Gastroesophageal sphincter (tissue), 3 donors: ENCODE results near the gene MYOZ3.

Source experiments
- POLR2A ChIP-seq, 2 donors: fragments of 450-650 bp; IDR thresholded peaks; one replicate each; pipeline ENCODE4 v1.6.1; 2017; ENCODE audit warnings: antibody characterized with exemption in 2 of 2, mild to moderate bottlenecking in 2 of 2, moderate library complexity in 1 of 2
- POLR2AphosphoS5 ChIP-seq: sonication (generic); formaldehyde crosslinking; IDR thresholded peaks from one replicate; pipeline ENCODE4 v1.6.1; 2017; ENCODE audit warnings: antibody characterized with exemption
- TF ChIP-seq, protein P1 (sequence below), 4 experiments: fragments of 200-600 bp in 2 of 4; fragments of 450-650 bp in 2 of 4; sonication (generic) in 1 of 4; IDR thresholded peaks; one replicate each; pipeline ENCODE4 v1.5.1; 2017 to 2019; ENCODE audit warnings: antibody characterized with exemption in 4 of 4, mild to moderate bottlenecking in 2 of 4, moderate library complexity in 2 of 4

DNA sequence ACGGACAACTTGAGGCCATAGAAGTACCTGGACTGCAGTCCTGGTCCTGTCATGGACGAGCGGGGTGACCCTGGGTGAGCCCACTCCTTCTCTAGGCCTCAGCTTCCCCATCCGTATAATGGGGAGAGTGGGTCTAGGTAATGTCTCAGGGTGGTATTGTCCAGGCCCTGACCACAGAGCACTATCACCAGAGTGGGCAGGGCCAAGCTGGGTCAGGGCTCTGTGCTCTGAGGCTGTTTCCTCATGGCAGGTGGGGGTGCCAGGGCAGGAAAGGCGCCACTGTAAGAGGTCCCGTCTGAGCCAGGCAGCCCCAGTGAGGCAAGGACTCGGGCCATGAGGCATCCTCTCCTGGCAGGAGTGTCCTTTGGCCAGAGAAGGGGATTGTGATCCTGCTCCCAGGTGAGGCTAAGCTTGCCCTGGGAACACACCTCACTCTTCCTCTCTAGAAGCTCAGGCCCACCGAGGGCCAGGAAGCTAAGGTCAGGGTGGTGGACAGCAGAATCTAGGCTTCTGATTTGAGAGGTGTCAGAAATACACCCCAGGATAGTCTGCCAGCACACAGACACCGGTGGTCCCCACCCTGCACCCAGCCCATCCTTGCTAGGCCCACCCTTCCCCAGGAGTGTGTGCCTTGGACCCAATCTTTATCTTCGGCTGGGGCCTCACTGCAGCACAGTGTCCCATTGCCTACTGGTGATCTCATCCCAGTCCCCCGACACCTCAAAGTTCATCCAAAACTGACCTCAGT lies 1.5 kb upstream of the MYOZ3 start:
- TF ChIP-seq, protein P1, sequence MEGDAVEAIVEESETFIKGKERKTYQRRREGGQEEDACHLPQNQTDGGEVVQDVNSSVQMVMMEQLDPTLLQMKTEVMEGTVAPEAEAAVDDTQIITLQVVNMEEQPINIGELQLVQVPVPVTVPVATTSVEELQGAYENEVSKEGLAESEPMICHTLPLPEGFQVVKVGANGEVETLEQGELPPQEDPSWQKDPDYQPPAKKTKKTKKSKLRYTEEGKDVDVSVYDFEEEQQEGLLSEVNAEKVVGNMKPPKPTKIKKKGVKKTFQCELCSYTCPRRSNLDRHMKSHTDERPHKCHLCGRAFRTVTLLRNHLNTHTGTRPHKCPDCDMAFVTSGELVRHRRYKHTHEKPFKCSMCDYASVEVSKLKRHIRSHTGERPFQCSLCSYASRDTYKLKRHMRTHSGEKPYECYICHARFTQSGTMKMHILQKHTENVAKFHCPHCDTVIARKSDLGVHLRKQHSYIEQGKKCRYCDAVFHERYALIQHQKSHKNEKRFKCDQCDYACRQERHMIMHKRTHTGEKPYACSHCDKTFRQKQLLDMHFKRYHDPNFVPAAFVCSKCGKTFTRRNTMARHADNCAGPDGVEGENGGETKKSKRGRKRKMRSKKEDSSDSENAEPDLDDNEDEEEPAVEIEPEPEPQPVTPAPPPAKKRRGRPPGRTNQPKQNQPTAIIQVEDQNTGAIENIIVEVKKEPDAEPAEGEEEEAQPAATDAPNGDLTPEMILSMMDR (IDR thresholded peaks at IDR 0.05): no peak
- TF ChIP-seq POLR2A (IDR thresholded peaks at IDR 0.05) (no peak), POLR2AphosphoS5 (no peak)
